GM23338 (cell line): ENCODE data around the gene EEF1E1. TPM values are rescaled to one million over a fixed set of nuclear protein-coding genes. Genes with fewer than 3 reads are reported as not detected.

Experiments used
- ATAC-seq: fragments of 200-7000 bp; cut with Tn5 transposase; 3 replicates; pipeline ENCODE4 v1.9.1; 2020
- DNase-seq: peaks from one replicate; pipeline ENCODE4 v3.0.0-alpha.2; 2015; ENCODE audit warnings: low spot score
- H2AFZ ChIP-seq: fragments of 200-600 bp; sonication (generic); 2 replicates; pipeline ENCODE4 v1.8.0; 2016; ENCODE audit warnings: antibody characterized with exemption, mild to moderate bottlenecking, moderate library complexity
- H3F3A ChIP-seq: fragments of 200-600 bp; sonication (generic); replicated peaks from 2 replicates; pipeline ENCODE4 v1.8.0; 2017; ENCODE audit warnings: antibody characterized with exemption, mixed run types, low read depth
- H3K27ac ChIP-seq: fragments of 200-600 bp; sonication (generic); 2 replicates; pipeline ENCODE4 v1.6.1; 2016; ENCODE audit warnings: low read depth
- H3K27me3 ChIP-seq: fragments of 200-600 bp; sonication (generic); 2 replicates; pipeline ENCODE4 v1.8.0; 2016; ENCODE audit warnings: mild to moderate bottlenecking, mixed run types, moderate library complexity; ENCODE audit not compliant: insufficient read depth
- H3K36me3 ChIP-seq: fragments of 200-600 bp; sonication (generic); 2 replicates; pipeline ENCODE4 v1.8.0; 2016; ENCODE audit warnings: mild to moderate bottlenecking; ENCODE audit not compliant: insufficient read depth
- H3K4me1 ChIP-seq: fragments of 200-600 bp; sonication (generic); 2 replicates; pipeline ENCODE4 v1.8.0; 2016; ENCODE audit warnings: mild to moderate bottlenecking, moderate library complexity; ENCODE audit not compliant: insufficient read depth
- H3K4me2 ChIP-seq: fragments of 200-600 bp; sonication (generic); 2 replicates; pipeline ENCODE4 v1.7.1; 2017; ENCODE audit warnings: mixed run types
- H3K4me3 ChIP-seq: fragments of 200-600 bp; sonication (generic); 2 replicates; pipeline ENCODE4 v1.6.1; 2016; ENCODE audit warnings: mixed run types
- H3K79me2 ChIP-seq: fragments of 200-600 bp; sonication (generic); replicated peaks from 2 replicates; pipeline ENCODE4 v1.8.0; 2017; ENCODE audit warnings: mild to moderate bottlenecking; ENCODE audit not compliant: insufficient read depth
- H3K9me2 ChIP-seq: fragments of 200-600 bp; sonication (generic); 2 replicates; pipeline ENCODE4 v1.8.0; 2017; ENCODE audit not compliant: insufficient read depth
- H4K20me1 ChIP-seq: fragments of 200-600 bp; sonication (generic); replicated peaks from 2 replicates; pipeline ENCODE4 v1.8.0; 2017; ENCODE audit warnings: mild to moderate bottlenecking; ENCODE audit not compliant: insufficient read depth
- H3K27ac Mint-ChIP-seq: 2 replicates; pipeline ENCODE4 v1.8.0; 2020; ENCODE audit warnings: inconsistent platforms, mild to moderate bottlenecking, moderate library complexity, mixed read lengths
- H3K27me3 Mint-ChIP-seq: 3 replicates; pipeline ENCODE4 v1.8.0; 2022; ENCODE audit warnings: low read depth, mild to moderate bottlenecking, moderate library complexity, mixed read lengths, inconsistent platforms; ENCODE audit not compliant: insufficient read depth, poor library complexity
- H3K36me3 Mint-ChIP-seq: 3 replicates; pipeline ENCODE4 v1.8.0; 2021; ENCODE audit warnings: low read depth, mild to moderate bottlenecking, inconsistent platforms, moderate library complexity, mixed read lengths
- H3K4me1 Mint-ChIP-seq: 3 replicates; pipeline ENCODE4 v1.8.0; 2020; ENCODE audit warnings: mild to moderate bottlenecking, inconsistent platforms, mixed read lengths
- H3K4me3 Mint-ChIP-seq: 3 replicates; pipeline ENCODE4 v1.8.0; 2021; ENCODE audit warnings: moderate library complexity, mild to moderate bottlenecking, inconsistent platforms, mixed read lengths
- H3K9me3 Mint-ChIP-seq: 3 replicates; pipeline ENCODE4 v1.8.0; 2020; ENCODE audit warnings: moderate library complexity, mild to moderate bottlenecking, inconsistent platforms, mixed read lengths
- EZH2 ChIP-seq: fragments of 200-600 bp; sonication (generic); IDR thresholded peaks from one replicate; pipeline ENCODE4 v1.8.0; 2017; ENCODE audit warnings: antibody characterized with exemption, mild to moderate bottlenecking, low read depth; ENCODE audit not compliant: unreplicated experiment
- EZH2phosphoT487 ChIP-seq: fragments of 200-600 bp; sonication (generic); IDR thresholded peaks from one replicate; pipeline ENCODE4 v1.8.1; 2018; ENCODE audit warnings: antibody characterized with exemption; ENCODE audit not compliant: unreplicated experiment
- NANOG ChIP-seq: IDR thresholded peaks from 2 replicates; pipeline ENCODE4 v1.6.1; 2016; ENCODE audit warnings: antibody characterized with exemption, borderline replicate concordance
- ZNF114 ChIP-seq: fragments of 250-450 bp; sonication (Bioruptor Pico); IDR thresholded peaks from 2 replicates; pipeline ENCODE4 v1.5.0; 2020; ENCODE audit warnings: mild to moderate bottlenecking, moderate library complexity
- ZNF331 ChIP-seq: fragments of 250-450 bp; sonication (Bioruptor Pico); IDR thresholded peaks from 2 replicates; pipeline ENCODE4 v1.5.0; 2020; ENCODE audit warnings: low read depth, mild to moderate bottlenecking, moderate library complexity
- ZNF462 ChIP-seq: fragments of 250-450 bp; sonication (Bioruptor Pico); IDR thresholded peaks from 2 replicates; pipeline ENCODE4 v1.5.0; 2020; ENCODE audit warnings: mild to moderate bottlenecking, moderate library complexity
- polyA plus RNA-seq: library from polyadenylated mRNA; unstranded; fragments of >200 nt; fragmentation: Nextera tagmentation; extraction: Ambion mirVana; gene quantifications from 2 replicates; pipeline ENCODE4 v1.2.1, GENCODE V29; 2016
- total RNA-seq: library from RNA; depleted of rRNA; stranded (reverse); fragments of >200 nt; shearing (Covaris generic); gene quantifications from 2 replicates; pipeline ENCODE4 v1.2.3, GENCODE V29; 2014
- TF ChIP-seq, protein P1 (sequence below): IDR thresholded peaks from one replicate; pipeline ENCODE4 v1.6.1; 2018; ENCODE audit warnings: antibody characterized with exemption; ENCODE audit not compliant: unreplicated experiment
- TF ChIP-seq, protein P2 (sequence below), 2 experiments: fragments of 200-600 bp in 1 of 2; sonication (generic) in 1 of 2; conservative IDR thresholded peaks; 2 replicates each; pipeline versions ENCODE4 v1.5.1 to v1.6.1; 2016 to 2017; ENCODE audit warnings: antibody characterized with exemption in 2 of 2, low read depth in 2 of 2, mild to moderate bottlenecking in 2 of 2, moderate library complexity in 1 of 2
- TF ChIP-seq, protein P3 (sequence below): IDR thresholded peaks from 2 replicates; pipeline ENCODE4 v1.6.1; 2016; ENCODE audit warnings: antibody characterized with exemption

EEF1E1 gene
- total and polyA plus RNA-seq, 2 experiments from 2014 or later, result 298 to 317 TPM

DNA sequence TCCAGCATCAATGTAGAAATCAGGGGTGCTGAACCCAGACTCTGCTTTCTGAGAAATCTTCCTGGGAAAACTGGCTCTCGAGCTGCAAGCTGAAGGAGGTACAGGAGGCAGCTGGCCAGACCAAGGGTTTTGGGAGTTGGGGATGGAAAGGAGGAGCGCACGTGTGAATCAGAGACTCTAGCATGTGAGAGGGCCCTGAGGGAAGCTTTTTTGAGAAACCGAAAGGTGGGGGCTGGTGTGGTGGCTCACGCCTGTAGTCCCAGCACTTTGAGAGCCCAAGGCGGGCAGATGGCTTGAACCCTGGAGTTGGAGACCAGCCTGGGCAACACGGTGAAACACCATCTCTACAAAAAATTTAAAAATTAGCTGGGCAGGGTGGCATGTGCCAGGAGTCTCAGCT lies 37.1 kb upstream of the EEF1E1 start (continued):
- TF ChIP-seq, protein P1, sequence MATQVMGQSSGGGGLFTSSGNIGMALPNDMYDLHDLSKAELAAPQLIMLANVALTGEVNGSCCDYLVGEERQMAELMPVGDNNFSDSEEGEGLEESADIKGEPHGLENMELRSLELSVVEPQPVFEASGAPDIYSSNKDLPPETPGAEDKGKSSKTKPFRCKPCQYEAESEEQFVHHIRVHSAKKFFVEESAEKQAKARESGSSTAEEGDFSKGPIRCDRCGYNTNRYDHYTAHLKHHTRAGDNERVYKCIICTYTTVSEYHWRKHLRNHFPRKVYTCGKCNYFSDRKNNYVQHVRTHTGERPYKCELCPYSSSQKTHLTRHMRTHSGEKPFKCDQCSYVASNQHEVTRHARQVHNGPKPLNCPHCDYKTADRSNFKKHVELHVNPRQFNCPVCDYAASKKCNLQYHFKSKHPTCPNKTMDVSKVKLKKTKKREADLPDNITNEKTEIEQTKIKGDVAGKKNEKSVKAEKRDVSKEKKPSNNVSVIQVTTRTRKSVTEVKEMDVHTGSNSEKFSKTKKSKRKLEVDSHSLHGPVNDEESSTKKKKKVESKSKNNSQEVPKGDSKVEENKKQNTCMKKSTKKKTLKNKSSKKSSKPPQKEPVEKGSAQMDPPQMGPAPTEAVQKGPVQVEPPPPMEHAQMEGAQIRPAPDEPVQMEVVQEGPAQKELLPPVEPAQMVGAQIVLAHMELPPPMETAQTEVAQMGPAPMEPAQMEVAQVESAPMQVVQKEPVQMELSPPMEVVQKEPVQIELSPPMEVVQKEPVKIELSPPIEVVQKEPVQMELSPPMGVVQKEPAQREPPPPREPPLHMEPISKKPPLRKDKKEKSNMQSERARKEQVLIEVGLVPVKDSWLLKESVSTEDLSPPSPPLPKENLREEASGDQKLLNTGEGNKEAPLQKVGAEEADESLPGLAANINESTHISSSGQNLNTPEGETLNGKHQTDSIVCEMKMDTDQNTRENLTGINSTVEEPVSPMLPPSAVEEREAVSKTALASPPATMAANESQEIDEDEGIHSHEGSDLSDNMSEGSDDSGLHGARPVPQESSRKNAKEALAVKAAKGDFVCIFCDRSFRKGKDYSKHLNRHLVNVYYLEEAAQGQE, result no peak
- no peak for TF ChIP-seq ZNF331 (CRISPR knock-in tag)
- TF ChIP-seq, protein P2, sequence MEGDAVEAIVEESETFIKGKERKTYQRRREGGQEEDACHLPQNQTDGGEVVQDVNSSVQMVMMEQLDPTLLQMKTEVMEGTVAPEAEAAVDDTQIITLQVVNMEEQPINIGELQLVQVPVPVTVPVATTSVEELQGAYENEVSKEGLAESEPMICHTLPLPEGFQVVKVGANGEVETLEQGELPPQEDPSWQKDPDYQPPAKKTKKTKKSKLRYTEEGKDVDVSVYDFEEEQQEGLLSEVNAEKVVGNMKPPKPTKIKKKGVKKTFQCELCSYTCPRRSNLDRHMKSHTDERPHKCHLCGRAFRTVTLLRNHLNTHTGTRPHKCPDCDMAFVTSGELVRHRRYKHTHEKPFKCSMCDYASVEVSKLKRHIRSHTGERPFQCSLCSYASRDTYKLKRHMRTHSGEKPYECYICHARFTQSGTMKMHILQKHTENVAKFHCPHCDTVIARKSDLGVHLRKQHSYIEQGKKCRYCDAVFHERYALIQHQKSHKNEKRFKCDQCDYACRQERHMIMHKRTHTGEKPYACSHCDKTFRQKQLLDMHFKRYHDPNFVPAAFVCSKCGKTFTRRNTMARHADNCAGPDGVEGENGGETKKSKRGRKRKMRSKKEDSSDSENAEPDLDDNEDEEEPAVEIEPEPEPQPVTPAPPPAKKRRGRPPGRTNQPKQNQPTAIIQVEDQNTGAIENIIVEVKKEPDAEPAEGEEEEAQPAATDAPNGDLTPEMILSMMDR (conservative IDR thresholded peaks at IDR 0.05; ENCODE audit: low read depth in 2 of 2), result no peak
- TF ChIP-seq NANOG, result no peak
- TF ChIP-seq ZNF114 (CRISPR knock-in tag), result no peak
- TF ChIP-seq EZH2, result no peak
- no peak for TF ChIP-seq EZH2phosphoT487

- Histone ChIP-seq H3K4me1 (no peaks in the 10 kb centered on the region), H3K27me3 (no peaks in the 10 kb centered on the region), H2AFZ (peak overlapping the region; percentile 74; the same call in 1 of the 2 replicates), H3K36me3 (no peaks in the 10 kb centered on the region), H3K79me2 (no peaks in the 10 kb centered on the region), H4K20me1 (no peaks in the 10 kb centered on the region), H3F3A (no peaks in the 10 kb centered on the region), H3K4me2 (no peak overlapping the region), H3K9me2 (no peaks in the 10 kb centered on the region), H3K4me3 (no peak overlapping the region), H3K27ac (no peak overlapping the region)
- H3K9me3 Mint-ChIP-seq, result no peaks in the 10 kb centered on the region
- no peak overlapping the region for H3K27ac Mint-ChIP-seq
- H3K4me1 Mint-ChIP-seq, result no peaks in the 10 kb centered on the region
- ATAC-seq (no peak), DNase-seq (no peak)
- H3K4me3 Mint-ChIP-seq, result no peak overlapping the region
- no peaks in the 10 kb centered on the region for H3K36me3 Mint-ChIP-seq
- H3K27me3 Mint-ChIP-seq, result peaks cover 8% of the 10 kb centered on the region
- TF ChIP-seq ZNF462 (CRISPR knock-in tag) (no peak), NANOG (no peak), EZH2 (no peak), EZH2phosphoT487 (no peak)
- TF ChIP-seq, protein P3, sequence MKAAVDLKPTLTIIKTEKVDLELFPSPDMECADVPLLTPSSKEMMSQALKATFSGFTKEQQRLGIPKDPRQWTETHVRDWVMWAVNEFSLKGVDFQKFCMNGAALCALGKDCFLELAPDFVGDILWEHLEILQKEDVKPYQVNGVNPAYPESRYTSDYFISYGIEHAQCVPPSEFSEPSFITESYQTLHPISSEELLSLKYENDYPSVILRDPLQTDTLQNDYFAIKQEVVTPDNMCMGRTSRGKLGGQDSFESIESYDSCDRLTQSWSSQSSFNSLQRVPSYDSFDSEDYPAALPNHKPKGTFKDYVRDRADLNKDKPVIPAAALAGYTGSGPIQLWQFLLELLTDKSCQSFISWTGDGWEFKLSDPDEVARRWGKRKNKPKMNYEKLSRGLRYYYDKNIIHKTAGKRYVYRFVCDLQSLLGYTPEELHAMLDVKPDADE, result no peak
Observed at GRCh38 chr6:8137529-8137939, 35.2 kb upstream of the EEF1E1 start.
